Right renal cortex interstitium (tissue), 3 donors: Measurements from ENCODE around the gene SERINC2. TPM values are rescaled to one million over a fixed set of nuclear protein-coding genes. Genes with fewer than 3 reads are reported as not detected.
A peak's percentile ranks its signal among the peaks of the same experiment; 100 is the strongest.

Experiments
- DNase-seq, 3 donors: peaks; one replicate each; pipeline ENCODE4 v3.0.0-alpha.2; 2013; ENCODE audit warnings: low read depth in 3 of 3, low spot score in 2 of 3
- polyA plus RNA-seq, 3 donors: library from polyadenylated mRNA; unstranded; fragments of 120-200 nt; gene quantifications; one replicate each; pipeline ENCODE4 v1.2.1, GENCODE V29; 2013; ENCODE audit not compliant: insufficient read length in 3 of 3

SERINC2 gene
- 10 to 100 TPM; 32.6 to 38.6 (median 35.9) TPM for polyA plus RNA-seq

- DNase-seq, result no peak
These were observed at the start of gene SERINC2 for GRCh38 chr1:31412732-31413404. SERINC2 (plus strand) TSS chr1:31413213; CDS start chr1:31413266, 53 bp downstream.

DNA sequence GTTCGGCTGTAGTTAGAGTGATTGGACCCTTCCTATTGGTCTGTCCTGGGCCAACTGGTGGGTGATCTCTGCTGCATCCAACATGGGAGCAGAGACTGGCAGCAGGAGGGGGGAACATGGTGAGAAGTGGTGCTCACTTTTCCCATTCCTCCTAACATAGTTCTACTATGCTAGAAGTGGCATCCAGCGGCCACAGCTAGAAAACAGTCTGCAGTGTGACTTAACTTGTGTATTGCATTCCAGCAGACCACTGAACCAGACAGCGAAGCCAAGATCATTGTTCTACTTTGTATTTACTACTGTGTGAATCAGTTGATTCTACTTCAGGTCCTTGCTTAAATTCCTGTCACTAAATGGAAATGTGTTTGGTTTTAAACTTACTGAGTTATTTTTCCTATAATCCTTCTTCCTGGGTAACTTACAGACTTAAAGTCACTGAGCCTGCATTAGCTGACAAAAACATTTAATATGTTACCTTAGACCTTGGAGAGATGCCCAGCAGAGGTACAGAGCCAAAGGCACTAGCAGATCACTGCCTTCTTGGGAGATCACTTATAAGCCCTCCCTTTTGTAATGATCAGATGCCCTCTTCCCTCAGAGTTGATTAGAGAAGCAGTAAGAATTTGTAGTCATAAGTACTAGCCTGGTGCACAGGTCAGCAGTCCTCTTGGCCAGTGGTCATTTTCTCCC lies 48.3 kb upstream of the SERINC2 start:
- peak in 1 of 3 donors; percentile 56 for DNase-seq

DNA sequence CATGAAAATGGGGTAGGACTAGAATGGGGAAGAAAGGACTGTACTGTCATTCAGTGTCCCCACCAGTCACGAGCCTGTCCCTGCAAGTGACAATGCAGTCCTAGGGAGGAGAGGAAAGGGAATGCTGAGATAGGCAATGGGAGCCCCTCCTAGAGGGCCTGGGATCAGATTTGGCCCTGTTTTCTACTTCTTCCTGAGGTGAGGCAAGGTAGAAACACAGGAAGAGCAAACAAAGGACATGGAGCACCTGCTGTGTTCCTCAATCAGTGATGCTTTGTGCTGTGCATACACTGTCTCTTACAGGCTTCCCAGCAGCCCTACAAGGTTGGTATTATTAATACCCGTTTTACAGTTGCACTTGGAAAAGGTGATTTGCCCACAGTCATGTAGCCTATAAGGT lies 46.2 kb upstream of the SERINC2 start:
- DNase-seq, result no peak

GRCh38 chr1:31368611-31369107 lies 44.4 kb upstream of the SERINC2 start:
- DNase-seq, result no peak

GRCh38 chr1:31370021-31370420 lies 43.0 kb upstream of the SERINC2 start:
- DNase-seq, result no peak

GRCh38 chr1:31370565-31370964 lies 42.4 kb upstream of the SERINC2 start:
- DNase-seq, result no peak

- no peak for DNase-seq
These were observed 41.7 kb upstream of the SERINC2 start for GRCh38 chr1:31371121-31371959.

DNA sequence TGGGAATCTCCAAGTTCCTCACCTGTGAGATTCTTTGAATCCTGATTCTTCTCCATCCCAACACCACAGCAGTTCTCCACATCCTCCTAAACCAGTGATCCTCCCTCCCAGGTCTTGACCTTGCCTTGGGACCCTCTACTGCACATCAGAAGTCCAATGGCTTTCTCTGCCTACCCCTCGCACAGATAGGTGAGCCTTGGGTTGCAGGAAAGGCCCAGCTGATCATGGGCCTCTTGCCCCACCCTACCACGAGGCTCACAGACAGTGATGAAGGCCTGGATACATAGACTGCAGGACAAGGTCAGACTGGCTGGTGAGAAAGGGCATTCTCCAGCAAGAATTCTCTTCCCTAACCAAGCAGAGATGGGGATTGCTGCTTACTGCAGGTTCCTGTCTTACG lies 41.0 kb upstream of the SERINC2 start:
- DNase-seq, result no peak

GRCh38 chr1:31372751-31373055 lies 40.3 kb upstream of the SERINC2 start:
- DNase-seq, result no peak

DNA sequence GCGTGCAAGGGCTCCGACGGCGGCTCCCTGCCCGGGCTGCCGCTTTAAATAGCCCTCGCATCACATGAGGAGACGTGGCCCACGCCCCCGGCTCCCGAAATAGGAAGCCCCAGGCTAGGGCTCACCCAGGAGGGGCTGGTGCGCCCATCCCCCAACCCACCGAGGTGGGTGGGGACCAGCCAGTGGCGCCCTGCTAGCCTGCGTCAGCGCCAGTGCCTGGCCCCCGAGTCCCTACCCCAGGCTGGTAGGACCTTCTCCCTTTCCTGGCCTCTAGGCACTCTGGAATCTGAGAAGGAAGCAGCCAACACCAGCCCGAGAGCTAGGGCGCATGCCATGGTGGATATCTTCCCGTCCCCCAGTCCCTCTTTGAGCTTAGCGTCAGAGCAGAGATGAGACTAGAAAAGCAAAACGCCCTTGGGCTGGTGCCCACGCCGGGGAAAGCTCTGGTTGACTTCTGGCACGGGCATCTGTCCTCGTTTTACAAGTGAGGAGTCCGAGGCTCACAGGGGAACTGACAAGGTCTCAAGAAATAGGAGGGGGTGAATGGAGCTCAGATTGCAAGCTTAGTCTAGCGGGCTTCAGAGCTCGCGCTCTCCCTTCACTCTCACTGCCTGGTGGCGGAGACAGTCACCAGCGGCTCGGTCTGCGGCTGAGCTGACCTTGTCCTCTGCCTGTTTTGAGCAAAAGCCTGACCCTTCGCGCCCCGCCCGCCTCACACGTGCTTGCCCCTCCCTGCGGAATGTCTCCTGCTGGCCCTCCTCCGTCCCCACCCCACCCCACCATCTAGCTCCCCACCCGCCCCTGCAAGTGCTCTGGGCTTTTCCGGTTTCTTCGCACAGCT lies 39.7 kb upstream of the SERINC2 start, which contains the start of gene FABP3:
TSS of gene FABP3 (minus strand) at position 21 of the 841 bp plus-strand sequence. CDS start 62 bp downstream, outside the sequence.
- peak in 1 of 3 donors; percentile 65 for DNase-seq

- DNase-seq, result no peak
These were observed 39.0 kb upstream of the SERINC2 start for GRCh38 chr1:31373897-31374486.

DNA sequence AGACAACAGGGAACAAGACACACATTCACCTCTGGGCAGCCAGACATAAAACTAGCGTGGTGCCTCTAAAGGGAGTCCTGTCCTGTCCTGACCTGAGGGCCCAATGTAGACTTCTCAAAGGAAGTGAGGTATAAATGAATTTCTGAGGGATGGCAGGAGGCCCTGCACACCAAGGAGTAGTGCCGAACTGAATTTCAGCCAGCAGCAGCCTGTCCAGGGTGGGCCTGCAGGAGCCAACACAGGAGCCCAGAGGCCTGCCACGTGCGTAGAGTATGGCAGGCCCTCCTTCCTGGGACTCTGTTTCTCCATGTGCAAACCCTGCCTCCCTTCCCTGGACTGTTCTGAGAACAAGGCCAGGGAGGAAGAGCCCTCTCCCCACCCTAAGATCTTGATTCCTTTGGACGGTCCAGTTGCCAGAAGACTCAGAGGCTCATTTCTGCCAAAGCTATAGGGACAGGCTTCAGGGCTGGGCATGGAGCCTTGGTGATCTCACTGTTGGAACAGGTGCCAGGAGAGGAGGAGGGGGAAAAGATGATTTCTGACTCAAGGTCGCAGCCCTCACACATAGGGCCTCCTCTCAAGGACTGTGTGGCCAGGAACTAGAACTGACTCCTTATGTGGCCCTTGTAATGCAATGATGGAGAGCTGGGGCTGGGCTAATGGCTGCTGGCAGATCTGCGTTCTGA lies 38.4 kb upstream of the SERINC2 start:
- no peak for DNase-seq

DNA sequence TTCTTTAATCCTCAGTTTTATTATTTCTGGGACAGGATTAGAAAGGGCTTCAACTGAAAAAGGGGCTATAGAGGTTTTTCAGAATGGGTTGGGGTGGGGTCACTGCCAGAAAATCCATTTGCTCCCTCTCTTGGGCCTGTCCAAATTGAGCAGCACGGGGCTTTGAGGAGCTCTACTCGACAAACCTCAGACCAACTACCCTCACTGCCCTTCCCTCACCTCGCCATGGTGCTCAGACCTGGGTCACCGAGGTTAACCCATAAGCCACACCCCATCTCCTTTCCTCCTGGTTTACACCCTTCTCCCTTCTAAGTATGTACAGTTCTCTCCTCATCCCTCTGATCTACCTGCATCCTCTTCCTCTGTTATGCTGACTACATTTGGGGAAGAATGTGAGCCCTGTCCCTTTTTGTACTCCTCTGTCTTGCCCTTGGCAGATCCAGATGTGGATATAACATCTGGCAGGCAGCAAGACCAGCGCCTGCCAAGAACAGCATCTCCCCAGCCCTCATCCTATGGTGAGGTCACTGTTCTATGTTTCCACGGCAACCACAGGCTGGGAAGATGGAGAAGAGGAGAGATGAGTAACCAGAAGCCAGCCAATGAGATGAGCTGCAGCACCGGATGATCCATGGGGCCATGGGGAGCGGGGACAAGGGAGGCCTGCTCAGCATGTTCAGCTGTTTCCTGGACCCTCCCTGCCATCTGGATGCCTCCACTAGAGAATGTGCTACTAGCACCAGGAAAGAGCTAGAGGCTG lies 36.5 kb upstream of the SERINC2 start:
- DNase-seq, result no peak

- no peak for DNase-seq
These were observed 35.6 kb upstream of the SERINC2 start for GRCh38 chr1:31377364-31377863.

- no peak for DNase-seq
These were observed 35.0 kb upstream of the SERINC2 start for GRCh38 chr1:31378001-31378400.

- DNase-seq, result no peak
These were observed 32.8 kb upstream of the SERINC2 start for GRCh38 chr1:31380181-31380580.

GRCh38 chr1:31381394-31382294 lies 31.4 kb upstream of the SERINC2 start:
- DNase-seq, result no peak
